C4-2B (cell line): ENCODE results near the gene RGS7BP.

Source experiments
- CTCF ChIP-seq: fragments of 450-650 bp; conservative IDR thresholded peaks from 2 replicates; pipeline ENCODE4 v1.5.1; 2017; ENCODE audit warnings: mild to moderate bottlenecking
- ZFX ChIP-seq: fragments of 450-650 bp; IDR thresholded peaks from 2 replicates; pipeline ENCODE4 v1.6.1; 2017

DNA sequence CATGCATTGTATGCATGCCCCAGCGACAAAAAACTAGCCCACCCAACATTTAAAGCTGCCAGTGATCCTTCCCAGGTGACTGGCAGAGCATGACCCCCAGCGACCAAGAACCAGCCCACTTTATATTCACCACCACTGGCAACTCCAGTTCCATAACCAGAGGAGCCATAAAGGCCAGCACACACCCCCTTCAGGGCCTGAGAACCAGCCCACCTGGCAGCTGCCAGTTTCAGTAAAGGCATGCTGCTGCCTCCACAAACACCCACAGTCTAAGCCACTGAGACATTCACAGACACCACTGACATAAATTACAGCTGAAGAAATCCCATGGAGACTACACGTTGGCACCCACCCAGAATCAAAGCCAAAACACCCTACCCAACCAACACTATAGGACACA is 46.9 kb upstream of the RGS7BP start:
- TF ChIP-seq CTCF (no peak), ZFX (no peak)
